SW 1271 (cell line): ENCODE results near the gene NEK10.

Experiments
- DNase-seq, 2 experiments: peaks; one replicate each; lab custom pipeline; 2025; lab: John Stamatoyannopoulos, UW

The NEK10 gene

GRCh38 chr3:27224197-27224596 is 145.0 kb downstream of the NEK10 start:
- no peak for DNase-seq

- no peak for DNase-seq
Observed at GRCh38 chr3:27221264-27221932, 147.8 kb downstream of the NEK10 start.

GRCh38 chr3:27220166-27220565 is 149.0 kb downstream of the NEK10 start:
- no peak for DNase-seq

GRCh38 chr3:27219127-27219845 is 149.9 kb downstream of the NEK10 start:
- no peak for DNase-seq

GRCh38 chr3:27216955-27217552 is 152.1 kb downstream of the NEK10 start:
- peak in 1 of 2 experiments; percentile 30 for DNase-seq

GRCh38 chr3:27216295-27216855 is 152.8 kb downstream of the NEK10 start:
- DNase-seq = no peak

DNA sequence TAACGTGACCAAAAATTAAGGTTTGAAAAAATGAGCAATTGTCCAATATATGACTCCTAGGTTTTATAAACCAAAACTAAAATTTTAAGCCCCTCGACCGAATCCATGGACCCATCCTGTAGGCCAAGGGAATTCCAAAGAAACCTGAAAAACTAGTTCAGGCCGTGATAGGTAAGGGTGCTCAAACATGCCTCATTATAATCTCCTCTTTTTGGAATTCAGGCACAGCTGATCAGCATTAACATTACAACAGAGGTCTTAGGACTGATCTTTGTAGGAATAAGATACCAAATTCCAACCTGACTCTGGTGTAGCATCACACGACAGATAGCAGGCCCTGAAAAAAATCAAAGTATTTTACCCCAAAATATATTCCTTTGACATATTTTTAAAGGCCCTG is 155.7 kb downstream of the NEK10 start:
- no peak for DNase-seq

DNA sequence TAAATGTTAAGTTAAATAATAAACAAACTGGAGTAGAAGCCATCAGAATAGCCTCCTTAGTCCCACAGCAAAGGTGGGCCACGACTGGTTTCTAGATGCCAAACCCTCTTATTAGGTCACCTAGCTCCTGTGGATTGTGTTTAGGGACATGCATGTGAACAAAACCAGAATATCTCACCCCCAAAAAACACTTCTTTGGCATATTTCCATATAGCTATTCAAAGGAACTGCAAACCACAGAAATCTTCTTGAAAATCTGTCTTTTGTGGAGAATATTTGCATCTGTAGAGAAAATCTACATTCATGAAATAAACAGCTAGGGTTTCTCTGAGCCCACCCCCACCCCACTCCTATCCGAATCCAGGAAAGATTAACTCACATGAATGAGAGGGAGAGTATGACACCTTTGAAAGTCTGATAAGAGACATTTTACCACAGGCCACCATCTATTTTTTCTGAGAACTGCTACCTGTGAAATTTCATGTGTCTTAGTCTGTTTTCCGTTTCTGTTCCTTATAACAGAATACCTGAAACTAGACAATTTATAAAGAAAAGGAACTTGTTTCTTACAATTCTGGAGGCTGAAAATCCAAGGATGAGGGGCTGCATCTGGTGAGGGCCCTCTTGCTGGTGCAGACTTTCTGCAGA is 159.4 kb downstream of the NEK10 start:
- DNase-seq = no peak

GRCh38 chr3:27208961-27209616 is 160.1 kb downstream of the NEK10 start:
- no peak for DNase-seq

- DNase-seq = no peak
Observed at GRCh38 chr3:27202959-27203358, 166.2 kb downstream of the NEK10 start.

- no peak for DNase-seq
Observed at GRCh38 chr3:27201492-27201891, 167.7 kb downstream of the NEK10 start.

DNA sequence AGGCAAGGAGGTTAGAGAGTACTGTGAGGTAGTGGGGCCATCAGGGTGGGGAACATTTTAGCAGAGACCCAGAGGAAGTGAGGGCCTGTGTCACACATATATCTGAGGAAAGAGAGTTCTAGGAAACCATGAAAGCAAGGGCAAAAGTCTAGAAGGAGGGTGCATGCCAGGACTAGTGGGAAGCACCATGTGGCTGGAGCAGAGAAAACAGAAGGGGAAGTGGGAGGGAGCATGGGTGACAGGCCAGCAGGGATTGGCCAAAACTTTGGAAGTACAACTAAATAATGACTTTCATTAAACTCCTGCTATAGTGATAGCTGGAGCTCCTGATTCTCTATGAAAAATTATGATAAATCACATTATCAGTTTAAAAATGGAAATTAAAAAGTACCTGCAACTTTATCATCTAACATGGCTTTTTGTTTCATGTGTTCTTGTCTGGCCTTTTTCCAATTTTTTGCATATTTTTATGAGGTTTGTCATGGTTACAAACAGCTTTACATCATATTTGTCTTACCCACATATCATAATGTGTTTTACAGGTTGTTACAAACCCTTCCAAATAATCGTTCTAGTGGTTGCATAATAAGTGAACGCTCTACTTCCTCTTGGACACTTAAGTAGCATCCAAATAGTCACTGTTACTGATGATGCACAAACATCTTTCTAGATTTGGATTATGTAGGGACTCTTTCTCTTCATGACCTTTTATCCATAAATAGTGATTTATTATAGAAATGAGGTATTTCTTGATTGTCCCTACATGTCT is 168.3 kb downstream of the NEK10 start:
- no peak for DNase-seq

- no peak for DNase-seq
Observed at GRCh38 chr3:27194861-27195483, 174.2 kb downstream of the NEK10 start.

GRCh38 chr3:27193056-27193455 is 176.1 kb downstream of the NEK10 start:
- no peak for DNase-seq

DNA sequence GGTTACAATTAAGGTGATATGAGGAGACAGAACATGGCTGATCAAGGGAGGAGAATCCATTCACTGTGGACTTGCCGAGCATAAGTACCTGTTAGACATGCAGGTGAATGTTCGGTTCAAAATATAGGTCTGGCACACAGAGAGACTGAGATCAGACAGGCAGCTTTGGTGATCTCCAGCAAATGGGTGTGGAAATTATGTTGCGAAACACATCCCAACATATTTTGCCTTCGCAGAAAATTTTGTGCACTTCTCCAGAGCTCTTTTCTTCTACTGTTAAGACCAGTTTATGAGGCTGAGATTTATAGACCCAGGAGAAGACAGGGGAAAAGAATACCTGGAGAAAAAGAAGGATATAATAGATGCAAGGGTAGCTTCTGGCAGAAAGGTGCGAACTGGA is 183.2 kb downstream of the NEK10 start:
- DNase-seq = no peak

DNA sequence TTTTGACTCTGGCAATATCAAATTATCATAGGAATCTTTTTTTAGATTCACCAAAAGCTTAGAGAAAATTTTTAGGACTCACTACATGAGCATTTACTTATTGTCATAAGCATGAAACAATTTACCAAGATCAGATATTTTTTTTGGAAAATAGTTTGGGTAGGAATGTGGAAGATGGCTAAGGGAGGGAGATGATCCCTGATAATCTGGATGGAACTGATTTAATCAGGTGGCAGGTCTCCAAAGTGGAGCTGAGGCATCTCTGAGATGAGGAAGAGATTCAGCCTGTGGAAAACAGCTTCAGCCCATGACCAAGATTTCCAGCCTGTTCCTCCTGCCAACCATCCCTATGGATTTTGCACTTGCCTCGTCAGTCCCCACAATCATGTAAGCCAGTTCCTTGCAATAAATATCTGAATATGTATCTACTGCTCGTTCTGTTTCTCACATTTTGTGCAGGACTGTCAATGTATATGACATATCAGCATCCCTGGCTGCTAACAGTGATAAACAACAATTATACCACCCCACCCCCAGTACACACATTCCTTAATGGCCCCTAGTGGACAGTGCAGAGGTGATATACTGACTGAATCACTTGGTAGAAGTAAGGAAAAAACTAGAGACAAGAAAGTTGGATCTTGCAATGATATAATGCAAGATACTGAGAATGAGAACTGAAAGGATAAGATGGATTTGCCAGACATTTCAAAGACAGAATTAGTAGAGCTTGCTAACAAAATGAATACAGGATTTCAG is 183.8 kb downstream of the NEK10 start:
- DNase-seq = no peak

GRCh38 chr3:27184261-27184660 is 184.9 kb downstream of the NEK10 start:
- no peak for DNase-seq

DNA sequence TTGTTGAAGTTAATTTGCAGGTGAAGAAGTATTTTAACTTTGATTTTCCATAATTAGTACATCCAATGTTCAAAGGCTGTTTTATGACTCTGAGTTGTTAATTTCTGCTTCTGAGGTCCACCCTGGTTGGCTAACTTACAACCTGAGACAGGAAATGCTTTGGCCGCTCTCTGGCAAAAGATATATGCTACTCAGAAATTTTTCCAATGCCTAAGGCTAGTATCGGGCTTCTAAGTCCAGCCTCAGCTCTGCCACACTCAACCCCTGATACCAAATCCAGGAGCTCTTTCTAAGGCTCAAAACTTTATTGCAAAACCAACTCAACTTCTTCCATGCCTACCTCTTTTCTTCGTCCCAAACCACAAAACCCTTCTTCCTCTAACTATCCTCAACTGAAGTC is 192.9 kb downstream of the NEK10 start:
- DNase-seq = no peak

- DNase-seq = no peak
Observed at GRCh38 chr3:27174530-27174929, 194.7 kb downstream of the NEK10 start.

- DNase-seq = no peak
Observed at GRCh38 chr3:27171113-27171512, 198.1 kb downstream of the NEK10 start.
